Measurements from ENCODE around the gene NRG3. TPM values are rescaled to one million over a fixed set of nuclear protein-coding genes. Genes with fewer than 3 reads are reported as not detected.

NRG3 gene
- total and polyA plus RNA-seq, 12 donors = 0.03 to 0.73 (median 0.13) TPM; not detected in 5

DNA sequence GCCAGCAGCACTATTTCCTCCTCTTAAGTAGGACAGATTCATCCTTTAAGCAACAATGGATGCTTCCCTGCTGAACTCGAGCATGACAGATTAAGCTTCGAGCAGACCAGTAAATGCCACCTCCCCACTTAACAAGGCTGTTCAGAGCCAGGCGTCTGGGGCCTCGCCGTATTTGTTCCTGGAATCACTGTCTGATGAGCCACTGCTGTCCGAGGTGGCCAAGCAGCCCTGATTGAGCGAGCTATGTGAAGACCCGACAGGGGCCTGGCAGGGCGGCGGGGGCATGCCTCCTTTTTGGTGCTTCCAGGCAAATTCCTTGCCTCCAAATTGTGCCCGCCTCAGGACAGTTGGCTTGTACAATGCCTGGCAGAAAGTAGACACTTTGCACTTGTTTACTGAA, 862.6 kb downstream of the NRG3 start:
- H3K4me3 ChIP-seq = no peak overlapping the region
- DNase-seq (no peak), ATAC-seq (no peak)
- intact Hi-C loops (cut with DNase I) = no loop called here
- H3K27ac ChIP-seq = no peak overlapping the region
- H3K27me3 ChIP-seq = no peaks in the 10 kb centered on the region
- H3K9me3 ChIP-seq = no peaks in the 10 kb centered on the region
- 68 to 71% methylated on average over 11 of the region's 11 CpGs for WGBS, 2 donors
- H3K36me3 ChIP-seq = no peaks in the 10 kb centered on the region
- H3K4me1 ChIP-seq = no peaks in the 10 kb centered on the region
- TF ChIP-seq, protein P1, sequence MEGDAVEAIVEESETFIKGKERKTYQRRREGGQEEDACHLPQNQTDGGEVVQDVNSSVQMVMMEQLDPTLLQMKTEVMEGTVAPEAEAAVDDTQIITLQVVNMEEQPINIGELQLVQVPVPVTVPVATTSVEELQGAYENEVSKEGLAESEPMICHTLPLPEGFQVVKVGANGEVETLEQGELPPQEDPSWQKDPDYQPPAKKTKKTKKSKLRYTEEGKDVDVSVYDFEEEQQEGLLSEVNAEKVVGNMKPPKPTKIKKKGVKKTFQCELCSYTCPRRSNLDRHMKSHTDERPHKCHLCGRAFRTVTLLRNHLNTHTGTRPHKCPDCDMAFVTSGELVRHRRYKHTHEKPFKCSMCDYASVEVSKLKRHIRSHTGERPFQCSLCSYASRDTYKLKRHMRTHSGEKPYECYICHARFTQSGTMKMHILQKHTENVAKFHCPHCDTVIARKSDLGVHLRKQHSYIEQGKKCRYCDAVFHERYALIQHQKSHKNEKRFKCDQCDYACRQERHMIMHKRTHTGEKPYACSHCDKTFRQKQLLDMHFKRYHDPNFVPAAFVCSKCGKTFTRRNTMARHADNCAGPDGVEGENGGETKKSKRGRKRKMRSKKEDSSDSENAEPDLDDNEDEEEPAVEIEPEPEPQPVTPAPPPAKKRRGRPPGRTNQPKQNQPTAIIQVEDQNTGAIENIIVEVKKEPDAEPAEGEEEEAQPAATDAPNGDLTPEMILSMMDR (IDR thresholded peaks at IDR 0.05) = no peak

DNA sequence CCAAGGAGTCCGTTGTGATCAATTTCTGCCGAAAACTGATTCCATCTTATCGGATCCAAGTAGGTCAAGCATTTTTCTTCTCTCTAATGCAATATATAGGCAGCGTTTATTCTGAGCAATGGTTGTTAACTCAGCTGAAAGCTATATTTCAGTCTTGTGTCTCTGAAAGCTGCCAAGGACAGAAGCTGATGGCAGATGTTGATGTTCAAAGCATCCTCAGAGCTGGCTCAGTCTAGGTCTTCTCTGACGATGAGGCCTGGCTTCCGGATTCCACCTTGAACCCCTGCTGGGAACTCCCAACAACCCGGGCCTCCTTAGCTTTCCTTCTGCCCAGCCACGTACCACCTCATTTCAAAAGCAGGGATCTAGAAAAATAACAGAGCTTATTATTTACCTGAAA, 863.6 kb downstream of the NRG3 start:
- no peak for DNase-seq

DNA sequence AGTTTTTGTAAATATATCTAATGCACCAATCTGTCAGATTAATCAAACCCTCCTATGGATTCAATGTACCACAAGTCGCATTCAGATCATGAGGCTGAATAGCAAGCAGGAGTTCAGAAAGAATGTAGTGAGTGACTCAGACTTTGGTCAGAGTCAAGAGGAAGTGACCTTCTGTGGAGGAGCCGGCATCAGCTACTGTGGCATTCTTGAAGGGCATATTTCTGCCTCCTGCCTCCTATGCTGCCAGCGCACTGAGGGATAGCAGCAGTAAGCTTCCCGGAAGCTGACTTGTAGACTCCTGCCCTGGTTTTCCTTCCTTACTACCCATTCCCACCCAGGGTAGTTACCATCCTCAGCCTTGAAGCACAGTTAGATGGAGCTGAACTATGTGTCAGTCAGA, 867.5 kb downstream of the NRG3 start:
- TF ChIP-seq, protein P1 (IDR thresholded peaks at IDR 0.05) = no peak
- intact Hi-C loops (cut with DNase I) = no loop called here
- Histone ChIP-seq H3K4me1 (no peaks in the 10 kb centered on the region), H3K4me3 (no peak overlapping the region), H3K27me3 (no peaks in the 10 kb centered on the region), H3K27ac (no peak overlapping the region), H3K9me3 (no peaks in the 10 kb centered on the region), H3K36me3 (no peaks in the 10 kb centered on the region)
- ATAC-seq (no peak), DNase-seq (no peak)
- 44 to 66% methylated on average over 4 of the region's 4 CpGs for whole genome bisulfite sequencing, 2 donors

More for the DNA sequence above, 863.6 kb downstream of the NRG3 start:
- H3K36me3 ChIP-seq = no peaks in the 10 kb centered on the region
- H3K27ac ChIP-seq = no peak overlapping the region
- no peak overlapping the region for H3K4me3 ChIP-seq
- no peaks in the 10 kb centered on the region for H3K4me1 ChIP-seq
- H3K27me3 ChIP-seq = no peaks in the 10 kb centered on the region
- 83 to 86% methylated on average over 7 to 8 of the region's 8 CpGs for WGBS, 2 donors
- TF ChIP-seq, protein P1 (IDR thresholded peaks at IDR 0.05) = no peak
- no peak for ATAC-seq
- intact Hi-C loops (cut with DNase I) = no loop called here
- no peaks in the 10 kb centered on the region for H3K9me3 ChIP-seq

DNA sequence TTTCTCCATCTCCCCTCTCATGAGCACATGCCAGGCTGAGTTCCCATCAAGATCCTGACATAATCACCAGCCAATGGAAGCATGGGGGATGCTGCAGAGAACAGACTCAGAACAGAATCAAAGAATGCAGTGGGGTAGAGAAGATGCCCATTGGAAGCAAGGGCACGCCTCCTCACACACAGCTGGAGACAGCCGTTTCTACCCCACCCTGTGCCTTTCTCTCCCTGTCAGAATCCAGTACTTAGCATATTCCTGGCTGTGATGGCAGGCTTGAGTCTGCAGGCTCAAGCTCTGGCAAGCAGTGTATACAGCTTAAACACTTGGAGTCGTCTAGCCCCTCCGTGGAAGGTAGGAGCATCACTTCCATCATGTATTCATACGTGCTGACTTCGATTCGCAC, 867.9 kb downstream of the NRG3 start:
- Histone ChIP-seq H3K36me3 (no peaks in the 10 kb centered on the region), H3K27me3 (no peaks in the 10 kb centered on the region), H3K4me3 (no peak overlapping the region), H3K9me3 (no peaks in the 10 kb centered on the region), H3K27ac (no peak overlapping the region), H3K4me1 (no peaks in the 10 kb centered on the region)
- intact Hi-C loops (cut with DNase I) = no loop called here
- no peak for DNase-seq
- no peak for ATAC-seq
- 82% methylated on average over 7 of the region's 7 CpGs for WGBS, 2 donors
- TF ChIP-seq, protein P1 (IDR thresholded peaks at IDR 0.05) = no peak

DNA sequence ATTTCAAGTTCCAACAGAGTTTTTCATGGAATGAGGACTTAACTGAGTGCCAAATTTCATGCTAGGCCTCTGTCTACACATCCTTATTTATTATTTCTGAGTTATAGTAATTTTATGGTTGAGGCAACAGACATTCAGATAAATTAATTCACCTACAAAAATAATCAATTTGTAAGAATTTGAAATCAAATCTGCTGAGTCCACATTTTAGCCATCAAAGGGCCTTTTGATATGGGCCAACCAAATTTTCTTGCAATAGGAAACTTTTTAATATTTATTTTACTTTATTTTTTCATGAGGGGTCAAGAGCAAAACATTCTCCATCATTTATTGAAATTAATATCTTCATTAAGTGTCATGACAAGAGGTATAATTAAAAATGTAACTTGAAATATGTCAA, 875.5 kb downstream of the NRG3 start:
- TF ChIP-seq, protein P1 (IDR thresholded peaks at IDR 0.05) = no peak
- Histone ChIP-seq H3K4me3 (no peak overlapping the region), H3K27me3 (no peaks in the 10 kb centered on the region), H3K4me1 (no peaks in the 10 kb centered on the region), H3K36me3 (no peaks in the 10 kb centered on the region), H3K9me3 (no peaks in the 10 kb centered on the region), H3K27ac (no peak overlapping the region)
- intact Hi-C loops (cut with DNase I) = no loop called here
- no peak for ATAC-seq
- DNase-seq = no peak

All from heart right ventricle (tissue), 16 donors.